Nephron progenitor cell (in vitro differentiated cells): ENCODE results near the gene AGAP3.

Experiments
- DNase-seq: peaks from one replicate; pipeline ENCODE4 v3.0.0; 2021
- H3K27ac Mint-ChIP-seq: 2 replicates; pipeline ENCODE4 v1.8.0; 2021; ENCODE audit warnings: mild to moderate bottlenecking, moderate library complexity, mixed read lengths
- H3K27me3 Mint-ChIP-seq: 2 replicates; pipeline ENCODE4 v1.8.0; 2021; ENCODE audit warnings: mild to moderate bottlenecking, low read depth, mixed read lengths; ENCODE audit not compliant: poor library complexity
- H3K36me3 Mint-ChIP-seq: 2 replicates; pipeline ENCODE4 v1.8.0; 2021; ENCODE audit warnings: low read depth, mixed read lengths
- H3K4me1 Mint-ChIP-seq: 2 replicates; pipeline ENCODE4 v1.8.0; 2021; ENCODE audit warnings: mixed read lengths
- H3K4me3 Mint-ChIP-seq: 2 replicates; pipeline ENCODE4 v1.8.0; 2021; ENCODE audit warnings: mild to moderate bottlenecking, moderate library complexity, mixed read lengths
- H3K9me3 Mint-ChIP-seq: 2 replicates; pipeline ENCODE4 v1.8.0; 2021; ENCODE audit warnings: mild to moderate bottlenecking, moderate library complexity, mixed read lengths
- TF ChIP-seq, protein P1 (sequence below): fragments of 200-600 bp; sonication (generic); IDR thresholded peaks from 2 replicates; pipeline ENCODE4 v1.5.0; 2021; ENCODE audit warnings: antibody characterized with exemption

Gene AGAP3

DNA sequence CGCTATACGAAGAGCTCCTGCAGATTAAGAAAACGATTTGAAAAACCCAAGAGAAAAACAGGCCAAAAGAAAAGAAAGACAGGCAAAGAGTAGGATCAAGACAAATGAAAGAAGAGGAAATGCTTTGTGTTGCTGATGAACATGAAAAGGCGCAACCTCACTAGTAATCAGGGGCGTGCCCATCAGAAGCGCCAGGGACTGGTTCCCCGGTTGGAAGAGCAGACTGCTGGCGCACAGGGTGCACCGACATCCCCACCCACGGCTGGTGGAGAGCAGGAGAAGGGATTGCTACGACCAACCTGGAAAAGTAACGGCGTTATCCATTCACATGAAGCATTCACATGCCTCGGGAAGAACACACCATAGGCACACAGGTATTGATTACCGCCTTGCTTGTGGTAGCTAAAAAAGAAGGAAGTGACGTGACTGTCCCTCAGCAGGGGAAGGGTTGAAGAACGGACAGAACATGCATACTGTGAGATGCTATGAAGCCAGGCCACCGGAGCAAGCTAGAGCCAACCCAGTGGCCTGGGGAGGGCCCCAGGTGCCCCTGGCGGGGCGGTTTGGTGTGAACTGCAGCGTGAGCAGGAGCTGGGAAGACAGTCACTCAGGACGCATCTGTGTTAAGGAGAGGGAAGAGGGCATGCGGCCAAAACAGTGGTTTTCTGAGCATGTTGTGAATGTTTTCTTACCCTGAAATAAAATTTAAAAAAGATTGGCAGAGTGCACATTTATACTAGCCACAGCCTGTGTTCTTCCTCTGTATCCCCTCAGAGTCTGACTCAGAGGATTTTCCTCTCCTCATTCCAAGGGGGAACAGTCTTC, 18.3 kb downstream of the AGAP3 start:
- Mint-ChIP-seq H3K27me3 (peaks cover 3% of the 10 kb centered on the region), H3K9me3 (no peaks in the 10 kb centered on the region), H3K36me3 (peaks cover 16% of the 10 kb centered on the region), H3K4me1 (peaks cover 18% of the 10 kb centered on the region), H3K4me3 (no peak overlapping the region), H3K27ac (no peak overlapping the region)
- no peak for DNase-seq
- TF ChIP-seq, protein P1, sequence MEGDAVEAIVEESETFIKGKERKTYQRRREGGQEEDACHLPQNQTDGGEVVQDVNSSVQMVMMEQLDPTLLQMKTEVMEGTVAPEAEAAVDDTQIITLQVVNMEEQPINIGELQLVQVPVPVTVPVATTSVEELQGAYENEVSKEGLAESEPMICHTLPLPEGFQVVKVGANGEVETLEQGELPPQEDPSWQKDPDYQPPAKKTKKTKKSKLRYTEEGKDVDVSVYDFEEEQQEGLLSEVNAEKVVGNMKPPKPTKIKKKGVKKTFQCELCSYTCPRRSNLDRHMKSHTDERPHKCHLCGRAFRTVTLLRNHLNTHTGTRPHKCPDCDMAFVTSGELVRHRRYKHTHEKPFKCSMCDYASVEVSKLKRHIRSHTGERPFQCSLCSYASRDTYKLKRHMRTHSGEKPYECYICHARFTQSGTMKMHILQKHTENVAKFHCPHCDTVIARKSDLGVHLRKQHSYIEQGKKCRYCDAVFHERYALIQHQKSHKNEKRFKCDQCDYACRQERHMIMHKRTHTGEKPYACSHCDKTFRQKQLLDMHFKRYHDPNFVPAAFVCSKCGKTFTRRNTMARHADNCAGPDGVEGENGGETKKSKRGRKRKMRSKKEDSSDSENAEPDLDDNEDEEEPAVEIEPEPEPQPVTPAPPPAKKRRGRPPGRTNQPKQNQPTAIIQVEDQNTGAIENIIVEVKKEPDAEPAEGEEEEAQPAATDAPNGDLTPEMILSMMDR: no peak

DNA sequence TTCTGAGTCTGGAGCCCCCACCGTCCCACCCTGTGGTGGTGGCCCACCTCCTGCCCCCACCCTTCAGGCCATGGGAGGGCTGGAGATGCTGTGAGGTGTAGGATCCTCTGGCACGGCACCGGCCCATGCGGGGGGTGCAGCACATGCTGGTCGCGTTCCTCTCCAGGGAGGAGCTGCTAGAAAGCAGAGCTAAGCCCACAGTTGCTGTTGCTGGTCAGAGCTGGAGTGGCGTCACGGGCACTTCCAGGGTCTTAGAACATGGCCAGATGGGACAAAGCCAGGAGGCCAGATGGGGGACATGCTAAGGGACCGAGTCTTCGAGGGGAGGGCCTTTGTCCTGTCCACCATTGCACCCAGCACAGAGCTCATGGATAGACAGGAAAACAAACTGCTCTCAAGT, 21.6 kb downstream of the AGAP3 start:
- TF ChIP-seq, protein P1: no peak
- no peak for DNase-seq
- Mint-ChIP-seq H3K4me1 (peaks cover 28% of the 10 kb centered on the region), H3K9me3 (no peaks in the 10 kb centered on the region), H3K27ac (no peak overlapping the region), H3K27me3 (peaks cover 19% of the 10 kb centered on the region), H3K36me3 (peaks cover 16% of the 10 kb centered on the region), H3K4me3 (no peak overlapping the region)

DNA sequence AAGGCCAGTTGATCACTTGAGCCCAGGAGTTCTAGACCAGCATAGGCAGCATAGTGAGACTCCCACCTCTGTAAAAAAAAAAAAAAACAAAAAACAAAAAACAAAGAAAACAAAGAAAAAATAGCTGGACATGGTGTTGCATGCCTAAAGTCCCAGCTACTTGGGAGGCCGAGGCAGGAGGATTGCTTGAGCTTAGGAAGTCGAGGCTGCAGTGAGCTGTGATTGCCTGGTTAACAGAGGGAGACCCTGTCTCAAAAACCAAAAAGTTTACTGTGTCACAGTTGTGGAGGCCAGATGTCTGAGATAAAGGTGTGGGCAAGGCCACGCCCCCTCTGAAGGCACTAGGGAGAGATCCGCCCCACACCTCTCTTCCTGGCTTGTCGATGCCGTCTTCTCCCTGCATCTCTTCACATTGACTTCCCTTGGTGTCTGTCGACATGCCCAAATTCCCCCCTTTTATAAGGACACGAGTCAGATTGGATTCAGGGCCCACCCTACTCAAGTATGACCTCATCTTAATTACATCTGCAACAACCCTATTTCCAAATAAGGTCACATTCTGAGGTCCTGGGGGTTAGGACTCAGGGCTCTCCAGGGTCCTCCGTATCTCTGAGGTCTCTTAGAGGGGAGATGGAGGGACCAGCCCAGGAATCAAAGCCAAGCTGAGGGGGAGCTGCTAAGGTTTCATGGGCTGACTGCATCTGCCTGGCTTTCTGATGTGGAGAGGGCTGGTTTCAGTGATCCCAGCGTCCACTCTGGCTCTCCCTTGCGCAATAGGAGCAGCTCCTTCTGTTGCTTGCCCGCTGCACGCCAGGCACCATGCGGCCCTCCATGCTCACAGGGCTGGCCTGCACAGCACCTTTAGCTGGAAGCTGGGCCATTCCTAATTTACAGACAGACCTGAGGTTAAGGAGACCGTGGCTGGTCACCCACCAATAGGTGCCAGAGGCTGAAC, 23.1 kb downstream of the AGAP3 start:
- no peak overlapping the region for H3K4me3 Mint-ChIP-seq
- H3K27me3 Mint-ChIP-seq: peaks cover 29% of the 10 kb centered on the region
- no peak for DNase-seq
- no peaks in the 10 kb centered on the region for H3K9me3 Mint-ChIP-seq
- no peak overlapping the region for H3K27ac Mint-ChIP-seq
- peaks cover 37% of the 10 kb centered on the region for H3K4me1 Mint-ChIP-seq
- peaks cover 11% of the 10 kb centered on the region for H3K36me3 Mint-ChIP-seq
- TF ChIP-seq, protein P1: no peak

DNA sequence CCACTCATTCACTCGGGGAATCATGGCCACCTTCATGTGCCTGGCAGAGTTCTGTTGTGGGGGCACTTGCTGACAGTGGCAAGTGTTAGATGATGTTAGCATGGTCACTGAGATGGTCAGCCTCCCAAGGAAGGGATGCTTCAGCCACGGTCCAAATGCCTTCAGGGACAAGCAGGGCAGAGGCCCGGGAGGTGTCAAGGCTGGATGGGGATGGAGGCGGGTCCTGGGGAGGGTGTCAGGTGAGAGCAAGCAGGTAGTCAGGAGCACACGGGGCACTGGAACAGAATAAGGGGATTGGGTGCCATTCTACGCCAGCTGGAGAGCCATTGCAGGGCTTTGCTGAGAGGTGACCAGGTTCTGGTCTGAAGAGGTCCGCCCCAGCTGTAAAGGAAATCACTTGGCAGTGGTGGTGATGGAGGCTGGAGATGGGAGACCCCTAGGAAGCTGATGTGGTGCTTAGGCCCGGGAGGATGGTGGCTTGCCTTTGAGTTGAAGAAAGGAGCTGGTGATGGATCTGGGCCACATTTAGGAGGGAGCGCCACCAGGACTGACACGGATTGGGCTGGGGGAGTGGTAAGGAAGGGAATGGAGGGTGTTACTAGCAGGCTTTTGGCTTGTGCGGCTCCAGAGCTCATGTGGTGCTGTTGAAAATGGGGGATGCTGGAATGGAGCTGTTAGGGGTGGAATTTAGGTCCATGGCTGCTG, 24.1 kb downstream of the AGAP3 start:
- no peak for DNase-seq
- Mint-ChIP-seq H3K4me3 (no peak overlapping the region), H3K36me3 (peaks cover 4% of the 10 kb centered on the region), H3K27me3 (peaks cover 29% of the 10 kb centered on the region), H3K27ac (no peak overlapping the region), H3K4me1 (peaks cover 37% of the 10 kb centered on the region), H3K9me3 (no peaks in the 10 kb centered on the region)
- TF ChIP-seq, protein P1: no peak

DNA sequence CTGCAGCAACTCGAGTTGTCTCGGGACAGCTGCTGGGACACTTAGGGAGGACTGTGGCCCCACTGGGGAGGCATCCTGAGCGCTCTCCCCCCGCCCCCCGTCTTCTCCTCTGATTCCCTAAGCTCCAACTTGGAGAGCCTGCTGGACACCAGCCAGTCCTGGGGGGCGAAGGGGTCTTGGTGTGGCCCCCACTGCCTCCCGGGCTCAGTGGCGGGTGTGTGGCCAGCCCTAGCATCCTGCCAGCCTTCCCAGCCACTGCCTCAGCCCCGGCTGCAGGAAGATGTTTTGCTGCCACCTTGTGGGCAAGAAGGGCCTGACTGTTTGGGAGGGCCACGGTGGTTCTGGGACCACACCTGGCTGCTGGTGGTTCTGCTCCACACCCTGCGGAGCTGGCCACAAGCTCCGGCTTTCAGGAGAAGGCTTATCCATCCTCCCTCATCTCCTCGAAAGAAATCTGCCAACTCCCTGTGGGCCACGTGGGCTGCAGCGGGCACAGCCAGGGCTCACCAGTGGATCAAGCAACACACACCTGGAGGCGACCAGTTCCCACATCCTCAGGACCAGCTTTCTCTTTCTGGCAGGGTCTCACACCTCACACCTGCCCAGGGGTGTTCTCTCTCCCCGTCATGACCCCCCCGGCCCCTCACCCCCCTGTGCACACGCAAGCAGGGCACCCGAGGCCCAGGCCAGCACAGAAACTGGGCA, 24.8 kb downstream of the AGAP3 start:
- peaks cover 41% of the 10 kb centered on the region for H3K4me1 Mint-ChIP-seq
- DNase-seq: peak; percentile 80
- no peaks in the 10 kb centered on the region for H3K36me3 Mint-ChIP-seq
- H3K27ac Mint-ChIP-seq: no peak overlapping the region
- TF ChIP-seq, protein P1: peak; percentile 86
- H3K4me3 Mint-ChIP-seq: no peak overlapping the region
- H3K9me3 Mint-ChIP-seq: no peaks in the 10 kb centered on the region
- H3K27me3 Mint-ChIP-seq: peaks cover 34% of the 10 kb centered on the region
